GM21515 (cell line): ENCODE results near the gene PGS1.

Experiments used
- ATAC-seq: cut with Tn5 transposase; IDR thresholded peaks from one replicate; pipeline ENCODE4 v1.9.1; 2021; ENCODE audit not compliant: unreplicated experiment

Gene PGS1

DNA sequence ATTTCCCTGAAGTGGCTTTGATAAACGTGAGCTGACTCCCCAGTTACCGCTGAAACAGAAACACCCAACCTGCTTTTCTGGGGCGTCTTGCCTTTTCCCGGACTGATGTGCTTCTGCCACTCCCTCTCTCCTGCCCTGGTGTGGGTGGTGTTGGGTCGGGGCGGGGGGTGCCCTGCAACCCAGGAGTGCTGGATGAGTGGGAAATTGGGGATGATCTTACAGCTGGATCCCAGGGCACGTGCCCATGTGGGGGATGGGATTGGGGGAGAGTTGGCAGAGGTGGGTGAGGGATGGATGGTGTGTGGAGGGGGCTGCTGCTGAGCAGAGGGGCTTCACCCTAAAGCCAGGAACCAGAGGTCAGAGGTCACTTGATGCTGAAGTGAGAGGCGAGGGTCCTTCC, 28.5 kb downstream of the PGS1 start:
- ATAC-seq = no peak

DNA sequence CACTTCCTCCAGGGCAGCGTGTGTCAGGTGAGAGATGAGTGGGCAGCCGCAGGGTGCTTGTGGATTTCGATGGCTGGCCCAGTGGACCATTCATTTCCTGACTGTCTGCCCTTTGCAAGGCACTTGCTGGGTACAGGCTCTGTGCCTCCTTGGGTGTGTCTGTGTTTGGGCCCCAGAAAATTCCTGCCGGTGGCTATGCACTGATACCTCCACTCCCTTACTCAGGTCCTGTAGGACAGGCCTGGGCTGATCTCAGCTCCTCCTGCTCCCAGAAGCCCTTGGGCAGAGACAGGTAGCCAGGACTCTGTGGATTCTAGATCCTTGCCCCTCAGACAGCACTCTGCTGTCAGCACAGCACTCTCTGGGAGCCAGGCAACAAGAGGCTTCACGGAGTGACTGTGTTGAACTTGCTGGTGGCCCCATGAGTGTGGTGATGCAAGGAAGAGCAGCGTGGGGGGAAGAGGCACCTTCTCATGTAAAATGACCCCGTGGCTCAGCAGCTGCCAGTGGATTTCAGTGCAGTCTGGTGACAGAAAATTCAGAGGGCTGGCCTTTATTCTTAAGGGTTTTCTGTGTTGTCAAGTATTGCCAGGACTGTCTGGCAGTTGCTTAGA, 29.0 kb downstream of the PGS1 start:
- ATAC-seq = no peak

GRCh38 chr17:78408476-78409050, 30.1 kb downstream of the PGS1 start:
- ATAC-seq = no peak

- ATAC-seq = no peak
These were observed 30.9 kb downstream of the PGS1 start for GRCh38 chr17:78409191-78409928.

DNA sequence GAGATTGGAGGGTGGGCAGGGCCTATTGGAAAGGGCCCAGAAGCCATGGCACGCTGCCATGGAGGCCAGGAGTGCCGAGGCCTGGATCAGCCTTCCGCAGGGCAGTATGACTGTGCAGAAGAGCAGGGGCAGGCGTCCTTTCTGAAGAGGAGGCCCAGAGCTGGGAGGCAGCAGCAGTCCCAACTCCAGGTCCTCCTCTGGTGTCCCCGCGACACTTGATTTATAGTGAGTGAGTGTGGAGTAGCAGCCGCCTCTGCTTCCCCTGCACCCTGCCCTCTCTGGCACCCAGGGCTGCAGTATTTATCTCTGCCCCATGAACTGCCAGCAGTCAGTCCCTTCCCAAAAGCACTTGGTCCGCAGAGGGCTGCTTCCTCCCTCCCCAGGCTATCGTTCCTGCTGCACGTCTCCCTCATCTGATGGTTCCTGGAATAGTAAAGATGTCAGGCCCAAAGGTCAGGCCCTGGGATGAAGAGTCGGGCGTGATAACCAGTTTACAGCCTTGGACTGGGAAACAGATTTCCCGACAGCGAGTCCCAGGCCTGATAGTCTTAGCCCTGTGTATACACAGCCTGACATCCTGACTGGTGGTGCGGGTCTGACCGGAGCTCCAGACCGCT, 32.9 kb downstream of the PGS1 start:
- ATAC-seq = no peak

DNA sequence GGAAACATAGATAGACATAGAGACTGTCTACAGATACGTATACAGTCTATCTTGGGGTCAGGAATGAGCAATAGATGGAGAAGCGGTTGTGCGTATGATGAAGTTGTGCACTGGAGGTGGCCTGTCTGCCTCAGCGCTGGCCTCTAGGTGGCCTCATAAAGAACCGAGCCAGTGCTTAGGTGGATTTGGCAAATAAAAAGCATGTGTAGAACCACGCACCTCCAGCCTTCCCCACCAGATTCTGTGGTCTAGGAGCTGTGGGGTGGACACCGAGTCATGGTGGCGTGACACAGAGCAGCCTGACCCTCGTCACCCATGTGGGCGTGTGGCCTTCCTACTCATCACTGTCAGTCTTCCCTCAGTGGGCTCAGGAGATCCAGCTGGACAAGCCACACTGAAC, 34.0 kb downstream of the PGS1 start:
- no peak for ATAC-seq

DNA sequence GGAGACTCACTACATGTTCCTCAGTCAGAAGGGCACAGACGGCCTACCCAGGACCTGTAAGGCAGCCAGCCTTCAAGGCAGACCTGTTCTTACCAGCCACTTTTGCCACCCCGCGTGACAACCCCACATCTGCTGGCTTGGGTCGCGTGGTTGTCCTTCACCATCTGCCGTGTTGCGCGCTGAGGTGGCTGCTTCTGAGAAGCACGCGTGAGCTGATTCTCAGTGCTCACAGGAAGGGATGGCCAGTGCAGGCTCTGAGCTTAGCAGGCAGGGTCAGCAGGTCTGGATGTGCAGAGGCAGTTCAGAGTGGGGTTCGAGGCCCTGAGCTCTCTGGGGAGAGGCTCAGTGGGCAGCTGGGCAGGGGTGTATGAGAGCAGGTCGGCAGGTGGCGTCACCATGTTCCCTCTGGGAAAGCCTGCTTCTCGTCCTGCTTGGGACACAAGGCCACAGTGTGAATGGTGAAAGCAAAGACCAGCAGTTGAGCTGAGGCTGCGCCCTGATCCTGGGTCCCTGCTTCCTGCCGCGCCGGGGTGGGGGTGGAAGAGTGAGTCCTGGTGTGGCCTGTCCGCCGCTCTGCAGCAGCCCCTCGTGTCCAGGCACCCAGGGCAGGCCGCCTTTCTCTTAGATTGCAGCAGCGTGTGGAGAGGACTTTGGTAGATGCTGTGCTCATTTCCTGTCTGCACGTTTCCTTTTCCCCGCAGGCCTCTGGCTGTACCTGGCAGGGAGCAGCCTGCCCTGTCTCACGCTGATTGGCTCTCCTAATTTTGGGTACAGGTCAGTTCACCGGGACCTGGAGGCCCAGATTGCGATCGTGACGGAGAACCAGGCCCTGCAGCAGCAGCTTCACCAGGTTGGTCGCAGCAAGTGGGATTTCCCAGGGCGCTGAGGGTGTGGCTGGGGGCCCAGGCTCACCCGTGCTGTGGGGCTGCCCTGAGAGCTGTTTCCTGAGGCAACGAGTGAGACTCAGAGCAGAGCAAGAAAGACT, 36.0 kb downstream of the PGS1 start:
- no peak for ATAC-seq

DNA sequence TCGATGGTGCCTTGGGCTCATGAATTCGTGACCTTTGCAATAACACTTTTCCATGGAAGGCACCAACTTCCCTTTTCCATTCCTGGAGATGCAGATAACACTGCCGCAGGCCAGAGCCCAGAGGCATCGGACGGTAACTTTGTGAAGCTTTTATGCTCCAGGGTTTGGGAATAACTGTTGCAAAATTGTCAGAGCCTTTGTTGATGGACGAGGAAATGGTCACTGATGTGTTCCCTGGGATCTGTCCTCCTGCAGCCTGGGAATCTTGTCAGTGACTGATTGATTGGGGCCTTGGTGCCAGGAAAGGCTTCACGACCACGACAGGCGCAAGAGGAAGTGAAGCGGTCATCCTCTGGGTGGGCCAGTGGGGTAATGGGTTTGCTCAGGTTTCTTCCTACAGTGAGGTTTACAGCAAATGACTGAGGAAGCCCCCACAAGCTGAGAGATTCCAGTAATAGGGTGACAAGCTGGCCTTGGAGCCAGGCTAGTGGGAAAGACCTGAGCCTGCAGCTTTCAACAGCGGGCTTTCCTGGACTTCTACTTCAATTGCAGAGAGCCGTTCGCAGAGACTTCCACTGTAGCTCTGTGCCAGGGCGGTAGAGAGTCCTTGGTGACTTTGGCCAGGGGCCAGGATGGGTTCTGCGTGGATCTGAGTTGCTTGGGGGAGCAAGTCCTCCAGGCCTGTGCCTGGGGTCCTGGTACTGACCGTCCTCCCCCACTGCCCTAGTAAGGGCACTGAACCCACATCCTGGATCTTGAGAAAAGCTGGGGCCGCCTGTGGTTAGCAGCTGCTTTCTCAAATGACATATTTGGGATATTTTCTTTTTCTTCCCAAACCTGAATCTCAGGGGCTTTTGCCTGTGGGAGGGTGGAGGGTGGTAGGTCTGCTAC, 37.6 kb downstream of the PGS1 start:
- ATAC-seq = no peak

DNA sequence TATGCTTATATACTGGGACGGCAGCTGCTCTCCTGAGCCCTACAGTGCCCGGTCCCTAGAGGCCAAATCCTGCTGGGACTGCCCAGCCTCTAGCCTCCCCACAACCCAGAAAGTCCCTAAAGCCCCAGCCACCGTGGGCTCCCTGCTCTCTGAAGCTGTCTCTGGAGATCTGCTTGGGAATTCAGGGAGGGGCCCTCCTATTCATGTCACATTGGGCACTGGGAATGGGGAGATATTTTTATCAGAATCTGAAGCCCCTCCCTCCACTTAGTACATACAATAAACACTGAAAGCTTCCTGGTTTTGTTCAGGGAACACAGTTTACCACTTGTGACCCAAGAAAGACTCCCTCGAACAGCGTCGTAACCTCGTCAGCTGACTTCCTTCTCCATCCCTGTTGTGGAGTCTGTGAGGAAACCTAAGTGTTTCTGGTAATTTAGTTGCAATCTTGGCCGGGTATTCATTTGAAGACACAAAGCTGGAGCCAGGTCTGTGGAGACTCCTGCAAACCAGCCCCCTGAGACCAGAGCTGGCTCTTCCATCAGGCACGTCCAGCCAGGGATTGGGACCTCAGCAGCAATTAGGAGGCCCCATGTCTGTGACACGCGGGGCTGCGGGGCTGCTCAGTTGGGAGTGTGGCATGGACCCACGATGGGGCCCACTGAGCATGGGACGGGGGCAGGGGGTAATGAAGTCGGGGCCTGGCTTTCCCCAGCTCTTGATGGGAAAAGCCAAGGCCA, 38.5 kb downstream of the PGS1 start:
- ATAC-seq = no peak

DNA sequence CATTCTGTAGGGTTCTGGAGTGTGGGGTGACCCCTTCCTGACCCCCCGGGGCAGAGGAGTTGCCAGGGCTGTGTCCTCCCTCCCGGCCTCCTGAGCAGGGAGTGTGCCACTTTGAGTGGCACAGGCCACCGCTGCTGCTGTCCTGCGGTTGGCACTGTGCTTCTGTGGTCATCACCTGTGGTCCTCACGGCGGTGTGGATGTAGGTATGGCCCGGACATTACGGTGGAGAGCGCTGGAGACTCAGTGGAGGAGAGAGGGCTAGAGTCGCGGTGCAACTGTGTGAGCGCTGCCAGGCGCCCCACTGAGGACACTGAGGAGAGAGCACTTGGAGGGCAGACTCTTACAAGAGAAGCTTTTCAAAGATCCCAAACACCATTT, 39.1 kb downstream of the PGS1 start:
- ATAC-seq = no peak

DNA sequence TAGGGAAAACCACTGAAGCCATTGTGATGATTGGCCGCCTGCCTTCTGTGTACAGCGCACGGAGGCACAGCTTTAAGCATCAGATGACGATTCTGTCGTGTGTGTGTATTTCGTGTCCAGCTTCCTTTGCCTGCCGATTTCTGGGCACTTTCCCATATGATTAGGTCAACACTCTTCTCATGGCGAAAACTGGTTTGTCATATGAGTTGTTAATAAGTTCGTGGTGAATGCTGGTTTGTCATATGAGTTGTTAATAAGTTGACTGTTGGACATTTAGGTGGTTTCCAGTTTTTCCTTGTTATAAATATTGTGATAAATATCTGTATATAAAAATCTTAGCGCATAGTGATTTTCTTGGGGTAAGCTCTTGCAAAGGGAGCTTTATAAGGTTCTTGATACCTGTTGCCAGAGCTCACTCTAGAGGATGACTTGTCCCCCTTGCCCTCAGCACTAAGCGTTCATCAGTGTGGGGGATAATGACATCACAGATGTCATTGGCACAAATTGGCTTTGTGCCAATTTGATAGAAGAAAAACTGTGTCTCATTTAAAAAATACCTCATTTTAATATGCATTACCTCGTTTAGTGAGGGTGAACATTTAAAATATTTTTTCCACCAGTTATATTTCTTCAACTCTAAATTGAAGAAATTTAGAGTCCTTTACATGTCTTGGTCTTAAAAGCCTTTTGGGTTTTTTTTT, 40.0 kb downstream of the PGS1 start:
- ATAC-seq = no peak

- ATAC-seq = no peak
These were observed 41.7 kb downstream of the PGS1 start for GRCh38 chr17:78419970-78420815.

- ATAC-seq = no peak
These were observed 42.7 kb downstream of the PGS1 start for GRCh38 chr17:78421084-78421533.

DNA sequence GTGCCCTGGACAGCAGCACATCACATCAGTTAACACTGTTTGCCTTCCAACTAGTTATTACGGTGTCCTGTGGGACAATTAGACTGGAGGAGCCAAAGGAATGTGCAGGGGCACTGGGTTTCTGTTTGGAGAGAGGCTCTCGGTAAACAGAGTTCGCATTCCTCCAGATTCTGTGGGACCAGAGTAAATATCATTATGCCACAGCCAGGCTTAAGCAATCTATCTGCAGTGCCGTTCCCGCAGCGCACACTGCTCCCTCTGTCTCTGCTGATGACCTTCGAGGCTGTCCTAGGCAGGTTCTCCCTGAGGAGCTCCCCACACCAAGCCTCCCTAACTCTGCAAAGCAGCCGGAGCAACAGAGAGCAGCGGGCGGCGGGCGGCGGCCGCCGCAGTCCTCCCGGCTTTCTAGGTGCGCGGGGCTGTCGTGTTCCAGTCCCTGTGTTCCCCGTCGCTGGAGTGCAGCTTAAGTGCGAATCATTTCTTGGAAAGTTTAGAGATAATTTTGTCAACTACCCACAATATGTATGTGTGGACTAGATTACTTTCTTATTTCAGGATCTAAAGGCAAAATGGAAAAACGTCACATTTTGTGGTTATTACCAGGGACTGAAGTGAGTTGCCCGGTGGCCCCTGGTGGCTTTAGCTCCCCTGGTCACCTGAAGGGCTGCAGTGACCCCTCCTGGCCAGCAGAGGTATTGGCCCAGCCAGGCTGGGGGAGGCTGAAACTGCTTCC, 43.3 kb downstream of the PGS1 start:
- no peak for ATAC-seq

DNA sequence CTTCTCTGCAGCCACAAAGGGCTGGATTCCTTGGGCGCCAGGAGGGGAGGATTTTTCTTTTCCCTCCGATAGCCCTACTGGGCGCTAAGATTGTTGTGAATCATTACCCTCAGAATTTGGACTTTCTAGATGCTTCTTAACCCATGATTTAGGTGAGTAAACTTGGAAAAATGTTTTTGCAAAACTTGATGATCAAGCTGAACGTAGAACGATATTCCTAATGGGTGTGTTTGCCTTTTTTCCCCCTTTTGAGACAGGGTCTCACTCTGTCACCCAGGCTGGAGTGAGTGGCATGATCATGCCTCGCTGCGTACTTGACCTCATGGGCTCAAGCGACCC, 43.8 kb downstream of the PGS1 start:
- no peak for ATAC-seq

DNA sequence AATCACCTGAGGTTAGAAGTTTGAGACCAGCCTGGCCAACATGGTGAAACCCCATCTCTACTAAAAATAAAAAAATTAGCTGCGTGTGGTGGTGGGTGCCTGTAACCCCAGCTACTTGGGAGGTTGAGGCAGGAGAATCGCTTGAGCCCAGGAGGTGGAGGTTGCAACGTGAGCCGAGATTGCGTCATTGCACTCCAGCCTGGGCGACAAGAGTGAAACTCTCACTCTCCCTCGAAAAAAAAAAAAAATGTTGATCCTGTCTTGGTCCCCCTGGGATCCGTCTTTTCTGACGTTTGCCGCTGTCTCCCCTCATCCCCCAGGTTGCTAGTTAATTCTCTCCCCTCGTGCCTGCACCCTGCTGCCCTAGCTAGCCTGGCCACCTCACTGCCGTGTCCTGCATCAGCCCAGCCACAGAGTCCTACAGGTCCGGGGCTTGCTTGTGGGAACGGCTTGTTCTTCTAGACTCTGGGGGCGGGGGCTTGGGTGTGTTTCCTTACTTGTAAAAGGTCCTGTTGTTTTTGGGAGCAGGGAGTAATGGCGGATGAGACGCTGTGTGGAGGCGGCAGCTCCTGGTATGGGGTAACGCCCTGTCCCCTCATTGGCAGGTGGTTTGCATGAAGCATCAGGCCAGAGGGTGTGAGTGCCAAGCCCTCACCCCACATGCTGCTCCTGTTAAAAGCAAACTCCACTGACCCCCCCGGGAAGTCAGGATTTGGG, 44.6 kb downstream of the PGS1 start:
- ATAC-seq = no peak
